Spleen (tissue), 11 donors: ENCODE data around the gene XPNPEP1. TPM values are rescaled to one million over a fixed set of nuclear protein-coding genes. Genes with fewer than 3 reads are reported as not detected.
"Not testable (repeated sequence)": the region's sequence is repeated elsewhere in the genome, so short reads cannot be mapped to it uniquely, and the experiment has no call there.

Source experiments
- DNase-seq: peaks from one replicate; pipeline ENCODE4 v3.0.0-alpha.2; 2020
- H3K27ac ChIP-seq, 8 donors: fragments of 200-600 bp; sonication (generic) in 7 of 8; 1 replicate in 4 of 8; 2 replicates in 4 of 8; pipeline versions ENCODE4 v1.5.0 to v1.8.0; 2016 to 2021; ENCODE audit warnings: inconsistent platforms in 4 of 8, mild to moderate bottlenecking in 4 of 8, moderate library complexity in 1 of 8
- H3K27me3 ChIP-seq, 7 donors: fragments of 200-600 bp; sonication (generic) in 6 of 7; replicated peaks in 1 of 7; 1 replicate in 4 of 7; 2 replicates in 3 of 7; pipeline versions ENCODE4 v1.5.0 to v1.8.0; 2016 to 2021; ENCODE audit warnings: inconsistent platforms in 3 of 7, mild to moderate bottlenecking in 1 of 7
- H3K36me3 ChIP-seq, 6 donors: fragments of 200-600 bp; sonication (generic) in 5 of 6; 1 replicate in 4 of 6; 2 replicates in 2 of 6; pipeline versions ENCODE4 v1.5.0 to v1.8.0; 2016 to 2021; ENCODE audit warnings: inconsistent platforms in 2 of 6
- H3K4me1 ChIP-seq, 6 donors: fragments of 200-600 bp; sonication (generic) in 5 of 6; 1 replicate in 3 of 6; 2 replicates in 3 of 6; pipeline versions ENCODE4 v1.5.0 to v1.8.0; 2016 to 2021; ENCODE audit warnings: inconsistent platforms in 3 of 6
- H3K4me3 ChIP-seq, 8 donors: fragments of 200-600 bp; sonication (generic) in 7 of 8; 1 replicate in 4 of 8; 2 replicates in 4 of 8; pipeline versions ENCODE4 v1.5.0 to v1.8.0; 2016 to 2021; ENCODE audit warnings: inconsistent platforms in 4 of 8, mild to moderate bottlenecking in 4 of 8, moderate library complexity in 2 of 8
- H3K9me3 ChIP-seq, 8 donors: fragments of 200-600 bp; sonication (generic) in 7 of 8; 1 replicate in 4 of 8; 2 replicates in 4 of 8; pipeline versions ENCODE4 v1.5.0 to v1.8.0; 2016 to 2021; ENCODE audit warnings: inconsistent platforms in 4 of 8
- POLR2A ChIP-seq, 3 donors: fragments of 450-650 bp; IDR thresholded peaks; one replicate each; pipeline ENCODE4 v1.5.1; 2017; ENCODE audit warnings: antibody characterized with exemption in 3 of 3, mild to moderate bottlenecking in 1 of 3
- POLR2AphosphoS5 ChIP-seq, 3 donors: sonication (generic); formaldehyde crosslinking; IDR thresholded peaks; one replicate each; pipeline ENCODE4 v1.5.1; 2017; ENCODE audit warnings: antibody characterized with exemption in 3 of 3
- WGBS, 5 donors: extraction: QIAGEN DNeasy Blood & Tissue Kit in 3 of 5; methylation state at CpG; one replicate each; pipeline versions ENCODE4 v1.1.5 to v1.1.7; 2013 to 2018; 5-methylcytosine and 5-hydroxymethylcytosine counted together
- intact Hi-C: fragments of 100-400 bp; cut with DNase I; formaldehyde crosslinking; loops from one replicate; pipeline ENCODE4 v1.15.0; 2023; ENCODE audit warnings: low total_unique reads
- polyA plus RNA-seq, 3 donors: library from polyadenylated mRNA; stranded (reverse); fragments of 200-250 nt; gene quantifications; one replicate each; pipeline ENCODE4 v1.2.1, GENCODE V29; 2013
- total RNA-seq, 7 donors: library from RNA; depleted of rRNA in 3 of 7; stranded (reverse); fragments of >200 nt in 3 of 7; fragmentation: NEBNext Ultra II Directional in 4 of 7; extraction: Animal tissue kit (Norgen Biotek cat#: 25700) in 4 of 7; gene quantifications; one replicate each; pipeline versions ENCODE4 v1.1.0 to v1.2.1, GENCODE V29; 2016 to 2021
- TF ChIP-seq, protein P1 (sequence below), 11 experiments: fragments of 200-600 bp in 7 of 11; fragments of 450-650 bp in 4 of 11; sonication (generic) in 4 of 11; IDR thresholded peaks in 8 of 11; conservative IDR thresholded peaks in 3 of 11; 1 replicate in 7 of 11; 2 replicates in 4 of 11; pipeline versions ENCODE4 v1.4.0 to v1.8.0; 2016 to 2021; ENCODE audit warnings: antibody characterized with exemption in 11 of 11, inconsistent platforms in 4 of 11, mild to moderate bottlenecking in 1 of 11
- donor health status: healthy with polysubstance abuse.
- donor health status: DM: no; HTN: no; CAD: no; lungs with moderate emphysema.
- donor health status: DM: no; HTN: no; CAD: no.
- donor health status: Bipolar disorder and iron deficiency.
- donor health status: healthy.
- donor health status: DM: no; HTN: no; CAD: no.
- donor health status: DM: yes; HTN: yes; CAD: no.

The XPNPEP1 gene
- total and polyA plus RNA-seq, 10 donors = 23.1 to 97.1 (median 63.7) TPM

DNA sequence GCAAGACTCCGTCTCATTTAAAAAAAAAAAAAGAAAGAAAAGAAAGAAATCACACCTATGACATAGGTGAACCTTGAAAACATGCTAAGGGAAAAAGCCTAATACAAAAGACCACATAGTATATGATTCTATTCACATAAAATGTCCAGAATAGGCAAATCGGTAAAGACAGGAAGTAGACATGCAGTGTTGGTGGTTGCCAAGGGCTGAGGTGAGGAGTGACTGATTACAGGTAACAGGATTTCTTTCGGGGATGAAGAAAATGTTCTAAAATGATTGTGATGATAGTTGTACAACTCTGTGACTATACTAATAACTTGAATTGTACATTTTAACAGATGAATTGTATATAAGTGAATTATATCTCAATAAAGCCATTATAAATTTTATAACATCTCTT lies 3.3 kb downstream of the XPNPEP1 start:
- no peak overlapping the region for H3K4me3 ChIP-seq
- intact Hi-C loops = no loop called here
- TF ChIP-seq, protein P1, sequence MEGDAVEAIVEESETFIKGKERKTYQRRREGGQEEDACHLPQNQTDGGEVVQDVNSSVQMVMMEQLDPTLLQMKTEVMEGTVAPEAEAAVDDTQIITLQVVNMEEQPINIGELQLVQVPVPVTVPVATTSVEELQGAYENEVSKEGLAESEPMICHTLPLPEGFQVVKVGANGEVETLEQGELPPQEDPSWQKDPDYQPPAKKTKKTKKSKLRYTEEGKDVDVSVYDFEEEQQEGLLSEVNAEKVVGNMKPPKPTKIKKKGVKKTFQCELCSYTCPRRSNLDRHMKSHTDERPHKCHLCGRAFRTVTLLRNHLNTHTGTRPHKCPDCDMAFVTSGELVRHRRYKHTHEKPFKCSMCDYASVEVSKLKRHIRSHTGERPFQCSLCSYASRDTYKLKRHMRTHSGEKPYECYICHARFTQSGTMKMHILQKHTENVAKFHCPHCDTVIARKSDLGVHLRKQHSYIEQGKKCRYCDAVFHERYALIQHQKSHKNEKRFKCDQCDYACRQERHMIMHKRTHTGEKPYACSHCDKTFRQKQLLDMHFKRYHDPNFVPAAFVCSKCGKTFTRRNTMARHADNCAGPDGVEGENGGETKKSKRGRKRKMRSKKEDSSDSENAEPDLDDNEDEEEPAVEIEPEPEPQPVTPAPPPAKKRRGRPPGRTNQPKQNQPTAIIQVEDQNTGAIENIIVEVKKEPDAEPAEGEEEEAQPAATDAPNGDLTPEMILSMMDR (IDR thresholded peaks at IDR 0.05 in 8 of 11, conservative IDR thresholded peaks at IDR 0.05 in 3 of 11) = no peak
- TF ChIP-seq POLR2A (IDR thresholded peaks at IDR 0.05) (no peak), POLR2AphosphoS5 (IDR thresholded peaks at IDR 0.05) (no peak)
- peaks cover 19 to 83% (median 61%) of the 10 kb centered on the region in 6 donors for H3K4me1 ChIP-seq
- H3K36me3 ChIP-seq = no peaks in the 10 kb centered on the region
- WGBS, 5 donors = 63 to 75% (median 72%) methylated on average over 3 of the region's 3 CpGs
- H3K27me3 ChIP-seq = no peaks in the 10 kb centered on the region
- DNase-seq = no peak
- H3K9me3 ChIP-seq = no peaks in the 10 kb centered on the region
- peak overlapping the region in 1 of 8 donors; percentile 31 for H3K27ac ChIP-seq

DNA sequence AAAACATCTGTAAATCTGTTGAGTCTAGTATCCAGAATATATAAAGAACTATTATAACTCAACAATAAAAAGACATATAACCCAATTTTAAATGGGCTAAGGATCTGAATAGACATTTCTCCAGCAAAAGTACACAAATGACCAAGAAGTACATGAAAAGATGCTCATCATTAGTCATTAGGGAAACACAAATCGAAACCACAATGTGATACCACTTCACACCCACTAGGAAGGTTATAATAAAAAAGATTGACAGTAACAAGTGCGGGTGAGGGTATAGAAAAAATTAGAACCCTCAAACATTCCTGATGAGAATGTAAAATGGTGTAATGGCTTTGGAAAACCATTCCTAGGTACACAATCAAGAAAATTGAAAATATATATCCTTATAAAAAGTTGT lies 4.1 kb downstream of the XPNPEP1 start:
- intact Hi-C loops = no loop called here
- Histone ChIP-seq H3K27ac (no peak overlapping the region), H3K4me1 (peaks cover 19 to 90% (median 69%) of the 10 kb centered on the region in 6 donors), H3K27me3 (no peaks in the 10 kb centered on the region), H3K9me3 (no peaks in the 10 kb centered on the region), H3K4me3 (no peak overlapping the region), H3K36me3 (peaks cover 0 to 4% (median under 1%) of the 10 kb centered on the region in 6 donors)
- WGBS, 5 donors = 69 to 82% (median 75%) methylated on average over 2 of the region's 2 CpGs
- TF ChIP-seq POLR2A (IDR thresholded peaks at IDR 0.05) (no peak), POLR2AphosphoS5 (IDR thresholded peaks at IDR 0.05) (no peak)
- TF ChIP-seq, protein P1 (IDR thresholded peaks at IDR 0.05 in 8 of 11, conservative IDR thresholded peaks at IDR 0.05 in 3 of 11) = no peak
- no peak for DNase-seq

DNA sequence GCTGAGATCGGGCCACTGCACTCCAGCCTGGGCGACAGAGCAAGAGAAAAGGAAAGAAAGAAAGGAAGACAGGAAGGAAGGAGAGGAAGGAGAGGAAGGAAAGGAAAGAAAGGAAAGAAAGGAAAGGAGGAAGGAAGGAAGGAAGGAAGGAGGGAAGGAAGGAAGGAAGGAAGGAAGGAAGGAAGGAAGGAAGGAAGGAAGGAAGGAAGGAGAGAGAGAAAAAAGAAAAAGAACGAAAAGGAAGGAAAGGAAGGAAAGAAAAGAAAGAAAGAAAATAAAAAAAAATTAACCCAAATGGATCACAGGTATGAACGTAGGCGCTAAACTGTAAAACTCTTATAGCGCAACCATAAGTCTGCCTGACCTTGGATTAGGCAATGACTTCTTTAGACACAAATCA lies 4.6 kb downstream of the XPNPEP1 start:
- H3K27me3 ChIP-seq, DNase-seq, H3K27ac ChIP-seq, H3K4me3 ChIP-seq, H3K9me3 ChIP-seq, intact Hi-C loops, H3K36me3 ChIP-seq: not testable (repeated sequence)
- WGBS, 5 donors = 82 to 88% (median 86%) methylated on average over 6 of the region's 6 CpGs
- H3K4me1 ChIP-seq = peaks cover 19 to 90% (median 65%) of the 10 kb centered on the region in 6 donors

DNA sequence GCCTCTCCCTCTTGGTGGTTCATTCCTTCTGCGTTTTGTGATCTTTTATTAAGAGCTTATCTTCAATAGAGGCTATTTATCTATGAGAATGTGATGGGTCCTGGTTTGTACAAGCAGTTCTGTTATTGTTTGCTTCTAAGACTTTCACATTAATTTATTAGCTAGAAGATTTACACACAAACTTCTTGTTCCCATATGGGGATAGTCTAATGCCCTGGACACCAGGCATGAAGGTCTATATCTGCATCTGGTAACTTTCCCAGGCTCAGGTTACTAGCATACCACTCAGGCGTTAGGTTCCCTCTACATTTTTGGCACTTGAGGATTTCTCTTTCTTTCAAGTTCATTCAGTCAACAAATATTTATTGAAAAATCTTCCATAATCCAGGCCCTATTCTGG lies 7.7 kb downstream of the XPNPEP1 start:
- WGBS, 5 donors = 84 to 93% (median 92%) methylated on average over 2 of the region's 2 CpGs
- H3K27ac ChIP-seq = peak overlapping the region in 6 of 8 donors; percentile 2 to 65 (median 32)
- no peaks in the 10 kb centered on the region for H3K9me3 ChIP-seq
- peaks cover 0 to 34% (median 4%) of the 10 kb centered on the region in 6 donors for H3K36me3 ChIP-seq
- DNase-seq = no peak
- intact Hi-C loops = no loop called here
- H3K4me1 ChIP-seq = peaks cover 10 to 95% (median 72%) of the 10 kb centered on the region in 6 donors
- H3K4me3 ChIP-seq = no peak overlapping the region
- no peaks in the 10 kb centered on the region for H3K27me3 ChIP-seq
- TF ChIP-seq POLR2AphosphoS5 (IDR thresholded peaks at IDR 0.05) = no peak
- TF ChIP-seq POLR2A (IDR thresholded peaks at IDR 0.05) = no peak
- TF ChIP-seq, protein P1 (IDR thresholded peaks at IDR 0.05 in 8 of 11, conservative IDR thresholded peaks at IDR 0.05 in 3 of 11) = no peak

DNA sequence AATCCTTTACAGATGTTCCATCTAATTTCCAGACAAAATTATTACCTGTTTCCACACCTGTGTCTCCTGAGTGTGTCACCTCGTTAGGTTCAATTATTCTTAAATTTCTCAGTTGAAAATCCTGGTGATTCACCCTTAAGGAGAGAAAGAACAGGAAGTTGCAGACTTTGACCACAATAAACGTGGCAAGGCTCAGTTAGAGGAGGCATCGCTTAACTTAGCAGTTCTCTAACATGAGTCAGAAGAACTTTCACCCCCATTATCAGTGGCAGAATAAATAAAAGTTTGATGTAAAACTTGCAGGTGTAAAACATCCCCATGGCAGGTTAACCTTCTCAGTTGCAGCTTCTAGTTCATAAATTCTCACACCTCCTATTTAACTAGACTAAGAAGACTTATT lies 8.3 kb downstream of the XPNPEP1 start:
- H3K36me3 ChIP-seq = peaks cover 0 to 34% (median 4%) of the 10 kb centered on the region in 6 donors
- TF ChIP-seq, protein P1 (IDR thresholded peaks at IDR 0.05 in 8 of 11, conservative IDR thresholded peaks at IDR 0.05 in 3 of 11) = no peak
- TF ChIP-seq POLR2AphosphoS5 (IDR thresholded peaks at IDR 0.05) (no peak), POLR2A (IDR thresholded peaks at IDR 0.05) (no peak)
- no peaks in the 10 kb centered on the region for H3K9me3 ChIP-seq
- H3K27ac ChIP-seq = peak overlapping the region in 6 of 8 donors; percentile 2 to 65 (median 34)
- peaks cover 12 to 95% (median 71%) of the 10 kb centered on the region in 6 donors for H3K4me1 ChIP-seq
- intact Hi-C loops = no loop called here
- 10 to 29% (median 18%) methylated on average over 3 of the region's 3 CpGs for WGBS, 5 donors
- no peak overlapping the region for H3K4me3 ChIP-seq
- no peaks in the 10 kb centered on the region for H3K27me3 ChIP-seq
- DNase-seq = no peak
